Tibial artery (tissue), 4 donors: ENCODE measurements around the gene SIX6.
A peak's percentile ranks its signal among the peaks of the same experiment; 100 is the strongest.

Experiments
- DNase-seq, 2 donors: peaks; one replicate each; pipeline ENCODE4 v3.0.0-alpha.2; 2019
- H3K27ac ChIP-seq, 2 donors: fragments of 200-600 bp; sonication (generic) in 1 of 2; 1 replicate in 1 of 2; 2 replicates in 1 of 2; pipeline ENCODE4 v1.5.1; 2018 to 2019; ENCODE audit warnings: mild to moderate bottlenecking in 1 of 2
- H3K27me3 ChIP-seq, 2 donors: fragments of 200-600 bp; sonication (generic) in 1 of 2; one replicate each; pipeline versions ENCODE4 v1.5.1 to v1.6.0; 2016 to 2019
- H3K36me3 ChIP-seq, 3 donors: fragments of 200-600 bp; sonication (generic) in 2 of 3; one replicate each; pipeline ENCODE4 v1.5.1; 2016 to 2019; ENCODE audit warnings: mild to moderate bottlenecking in 2 of 3
- H3K4me1 ChIP-seq, 4 donors: fragments of 200-600 bp; sonication (generic) in 2 of 4; 1 replicate in 3 of 4; 2 replicates in 1 of 4; pipeline ENCODE4 v1.5.1; 2016 to 2019
- H3K4me3 ChIP-seq, 2 donors: fragments of 200-600 bp; sonication (generic) in 1 of 2; 1 replicate in 1 of 2; 2 replicates in 1 of 2; pipeline ENCODE4 v1.5.1; 2018 to 2019; ENCODE audit warnings: mild to moderate bottlenecking in 2 of 2
- H3K9me3 ChIP-seq, 3 donors: fragments of 200-600 bp; sonication (generic) in 1 of 3; one replicate each; pipeline ENCODE4 v1.5.1; 2016 to 2019
- intact Hi-C: fragments of 100-400 bp; cut with DNase I; formaldehyde crosslinking; loops from one replicate; pipeline ENCODE4 v1.15.0; 2023; ENCODE audit warnings: low total_unique reads
- TF ChIP-seq, protein P1 (sequence below), 2 experiments: fragments of 200-600 bp in 1 of 2; fragments of 450-650 bp in 1 of 2; IDR thresholded peaks; one replicate each; pipeline ENCODE4 v1.5.1; 2017 to 2019; ENCODE audit warnings: antibody characterized with exemption in 2 of 2, mild to moderate bottlenecking in 1 of 2, moderate library complexity in 1 of 2

SIX6 gene

GRCh38 chr14:60514378-60514740 lies 5.4 kb downstream of the SIX6 start:
- Histone ChIP-seq H3K4me1 (peaks cover 0 to 37% (median 29%) of the 10 kb centered on the region in 4 donors), H3K27ac (no peak overlapping the region), H3K4me3 (peak overlapping the region; percentile 35 to 45), H3K27me3 (peaks cover 0 to 82% of the 10 kb centered on the region in 2 donors), H3K9me3 (no peaks in the 10 kb centered on the region), H3K36me3 (no peaks in the 10 kb centered on the region)
- DNase-seq, result no peak
- TF ChIP-seq, protein P1, sequence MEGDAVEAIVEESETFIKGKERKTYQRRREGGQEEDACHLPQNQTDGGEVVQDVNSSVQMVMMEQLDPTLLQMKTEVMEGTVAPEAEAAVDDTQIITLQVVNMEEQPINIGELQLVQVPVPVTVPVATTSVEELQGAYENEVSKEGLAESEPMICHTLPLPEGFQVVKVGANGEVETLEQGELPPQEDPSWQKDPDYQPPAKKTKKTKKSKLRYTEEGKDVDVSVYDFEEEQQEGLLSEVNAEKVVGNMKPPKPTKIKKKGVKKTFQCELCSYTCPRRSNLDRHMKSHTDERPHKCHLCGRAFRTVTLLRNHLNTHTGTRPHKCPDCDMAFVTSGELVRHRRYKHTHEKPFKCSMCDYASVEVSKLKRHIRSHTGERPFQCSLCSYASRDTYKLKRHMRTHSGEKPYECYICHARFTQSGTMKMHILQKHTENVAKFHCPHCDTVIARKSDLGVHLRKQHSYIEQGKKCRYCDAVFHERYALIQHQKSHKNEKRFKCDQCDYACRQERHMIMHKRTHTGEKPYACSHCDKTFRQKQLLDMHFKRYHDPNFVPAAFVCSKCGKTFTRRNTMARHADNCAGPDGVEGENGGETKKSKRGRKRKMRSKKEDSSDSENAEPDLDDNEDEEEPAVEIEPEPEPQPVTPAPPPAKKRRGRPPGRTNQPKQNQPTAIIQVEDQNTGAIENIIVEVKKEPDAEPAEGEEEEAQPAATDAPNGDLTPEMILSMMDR (IDR thresholded peaks at IDR 0.05), result no peak
- intact Hi-C loops, result no loop called here

DNA sequence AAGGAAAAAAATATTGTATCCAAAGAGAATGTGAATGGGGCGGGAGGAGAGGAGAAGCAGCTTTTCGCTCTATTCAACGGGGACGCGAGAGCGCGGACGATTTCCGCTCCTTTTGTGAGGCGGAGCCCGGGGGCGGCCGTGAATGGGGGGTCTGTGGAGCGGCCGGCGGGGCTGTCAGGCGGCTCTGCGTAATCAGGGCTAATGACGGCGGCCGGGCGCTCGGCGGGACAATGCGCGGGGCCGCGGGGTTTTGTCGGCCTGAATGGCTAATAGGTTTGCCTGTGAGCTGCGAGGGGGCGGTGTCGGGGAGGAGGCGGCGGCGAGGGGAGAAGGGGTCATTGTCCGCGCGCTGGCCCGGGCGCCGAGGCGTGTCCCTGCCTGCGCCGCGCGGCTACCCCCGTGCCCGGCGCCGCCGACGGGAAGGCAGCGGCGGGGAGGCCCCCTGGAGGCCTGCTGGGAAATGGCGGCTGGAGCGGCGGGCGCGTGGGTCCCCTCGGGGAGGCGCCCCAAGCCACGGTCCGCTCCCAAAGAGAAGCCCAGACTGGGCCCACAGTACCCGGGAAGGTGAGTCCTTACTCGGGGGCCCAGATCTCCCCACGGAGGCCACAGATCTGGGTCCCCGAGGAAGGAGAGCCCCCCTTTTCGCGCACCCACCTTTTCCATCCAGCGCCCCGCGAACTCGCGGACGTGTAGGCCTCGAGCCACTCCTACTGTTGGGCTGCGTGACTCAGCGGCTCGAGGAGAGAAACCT lies 6.0 kb downstream of the SIX6 start:
- no peak overlapping the region for H3K27ac ChIP-seq
- H3K4me3 ChIP-seq, result peak overlapping the region; percentile 35 to 45
- peak; percentile 34 to 60 for DNase-seq
- intact Hi-C loops, result no loop called here
- H3K4me1 ChIP-seq, result peaks cover 0 to 31% (median 23%) of the 10 kb centered on the region in 4 donors
- TF ChIP-seq, protein P1 (IDR thresholded peaks at IDR 0.05), result peak; percentile 6 to 29
- no peaks in the 10 kb centered on the region for H3K36me3 ChIP-seq
- H3K27me3 ChIP-seq, result peaks cover 0 to 76% of the 10 kb centered on the region in 2 donors
- no peaks in the 10 kb centered on the region for H3K9me3 ChIP-seq

GRCh38 chr14:60515511-60516289 lies 6.8 kb downstream of the SIX6 start:
- Histone ChIP-seq H3K27ac (no peak overlapping the region), H3K9me3 (no peaks in the 10 kb centered on the region), H3K4me1 (peaks cover 0 to 23% (median 16%) of the 10 kb centered on the region in 4 donors), H3K36me3 (no peaks in the 10 kb centered on the region), H3K4me3 (peak overlapping the region; percentile 35 to 45), H3K27me3 (peaks cover 0 to 69% of the 10 kb centered on the region in 2 donors)
- TF ChIP-seq, protein P1 (IDR thresholded peaks at IDR 0.05), result no peak
- intact Hi-C loops, result no loop called here
- DNase-seq, result peak in 1 of 2 donors; percentile 59

- DNase-seq, result no peak
- Histone ChIP-seq H3K27ac (no peak overlapping the region), H3K4me1 (no peaks in the 10 kb centered on the region), H3K9me3 (no peaks in the 10 kb centered on the region), H3K4me3 (no peak overlapping the region), H3K36me3 (no peaks in the 10 kb centered on the region), H3K27me3 (no peaks in the 10 kb centered on the region)
- intact Hi-C loops, result no loop called here
- TF ChIP-seq, protein P1 (IDR thresholded peaks at IDR 0.05), result no peak
These were observed 23.5 kb downstream of the SIX6 start for GRCh38 chr14:60532442-60532841.

DNA sequence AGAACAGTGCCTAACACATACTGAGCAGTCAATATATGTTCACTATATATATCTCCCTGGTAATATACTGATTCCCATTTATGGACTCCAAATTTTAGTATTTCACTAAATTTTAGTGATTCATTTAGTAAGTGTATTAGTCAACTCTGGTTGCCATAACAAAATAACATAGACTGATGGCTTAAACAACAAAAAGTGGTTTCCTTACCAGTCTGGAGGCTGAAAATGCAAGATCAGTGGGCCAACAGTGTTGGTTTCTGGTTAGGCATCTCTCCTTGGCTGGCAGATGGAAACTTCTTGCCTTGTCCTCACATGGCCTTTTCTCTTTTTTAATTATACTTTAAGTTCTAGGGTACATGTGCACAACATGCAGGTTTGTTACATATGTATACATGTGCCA lies 28.7 kb downstream of the SIX6 start:
- Histone ChIP-seq H3K36me3 (no peaks in the 10 kb centered on the region), H3K27ac (no peak overlapping the region), H3K4me3 (no peak overlapping the region), H3K4me1 (no peaks in the 10 kb centered on the region), H3K9me3 (peaks cover 0 to 6% (median 0%) of the 10 kb centered on the region in 3 donors), H3K27me3 (no peaks in the 10 kb centered on the region)
- intact Hi-C loops, result no loop called here
- no peak for DNase-seq
- TF ChIP-seq, protein P1 (IDR thresholded peaks at IDR 0.05), result no peak
